Mesendoderm (in vitro differentiated cells): ENCODE data around the gene RSPO3.

Experiments used
- DNase-seq: peaks from one replicate; pipeline ENCODE4 v3.0.0; 2013
- H2AK5ac ChIP-seq: 2 replicates; pipeline ENCODE4 v1.6.1; 2013; ENCODE audit warnings: low read length, inconsistent platforms
- H2BK120ac ChIP-seq: 2 replicates; pipeline ENCODE4 v1.6.1; 2013; ENCODE audit warnings: low read depth, mild to moderate bottlenecking, low read length, moderate library complexity, mixed read lengths
- H2BK15ac ChIP-seq: replicated peaks from 2 replicates; pipeline ENCODE4 v1.6.1; 2013; ENCODE audit warnings: low read depth, mild to moderate bottlenecking, moderate library complexity
- H2BK5ac ChIP-seq: 2 replicates; pipeline ENCODE4 v1.6.1; 2013; ENCODE audit warnings: low read length, inconsistent platforms
- H3K18ac ChIP-seq: 2 replicates; pipeline ENCODE4 v1.6.1; 2013; ENCODE audit warnings: mild to moderate bottlenecking, low read length, mixed read lengths
- H3K23ac ChIP-seq: one replicate; pipeline ENCODE4 v1.6.1; 2013; ENCODE audit warnings: low read length
- H3K27ac ChIP-seq: 2 replicates; pipeline ENCODE4 v1.5.1; 2013; ENCODE audit warnings: low read depth, mild to moderate bottlenecking, inconsistent platforms, low read length, moderate library complexity
- H3K27me3 ChIP-seq: 2 replicates; pipeline ENCODE4 v1.6.1; 2013; ENCODE audit warnings: low read length, control low read depth, mild to moderate bottlenecking, inconsistent platforms; ENCODE audit not compliant: insufficient read depth, poor library complexity
- H3K36me3 ChIP-seq: 2 replicates; pipeline ENCODE4 v1.6.1; 2013; ENCODE audit warnings: low read length, inconsistent platforms; ENCODE audit not compliant: control insufficient read depth, insufficient read depth
- H3K4ac ChIP-seq: one replicate; pipeline ENCODE4 v1.6.1; 2013; ENCODE audit warnings: low read depth, mild to moderate bottlenecking, low read length, moderate library complexity
- H3K4me1 ChIP-seq: 2 replicates; pipeline ENCODE4 v1.6.1; 2013; ENCODE audit warnings: low read depth, low read length, inconsistent platforms; ENCODE audit not compliant: control insufficient read depth
- H3K4me2 ChIP-seq: 2 replicates; pipeline ENCODE4 v1.6.1; 2013; ENCODE audit warnings: low read length
- H3K4me3 ChIP-seq: 2 replicates; pipeline ENCODE4 v1.5.1; 2013; ENCODE audit warnings: mild to moderate bottlenecking, low read length
- H3K56ac ChIP-seq: one replicate; pipeline ENCODE4 v1.6.1; 2013; ENCODE audit warnings: low read length
- H3K79me1 ChIP-seq: 2 replicates; pipeline ENCODE4 v1.6.1; 2013; ENCODE audit warnings: low read length, inconsistent platforms
- H3K79me2 ChIP-seq: 2 replicates; pipeline ENCODE4 v1.6.1; 2013; ENCODE audit warnings: mild to moderate bottlenecking, low read length; ENCODE audit not compliant: control insufficient read depth, insufficient read depth
- H3K9ac ChIP-seq: 2 replicates; pipeline ENCODE4 v1.6.1; 2013; ENCODE audit warnings: low read length, inconsistent platforms
- H4K5ac ChIP-seq: one replicate; pipeline ENCODE4 v1.6.1; 2013; ENCODE audit warnings: low read length
- H4K8ac ChIP-seq: one replicate; pipeline ENCODE4 v1.6.1; 2013; ENCODE audit warnings: low read depth, mild to moderate bottlenecking, control low read depth, low read length, moderate library complexity
- WGBS: extraction: QIAGEN DNeasy Blood & Tissue Kit; methylation state at CpG from one replicate; pipeline ENCODE4 v1.1.7; 2013; ENCODE audit warnings: low lambda C conversion rate, missing lambda C conversion rate; ENCODE audit not compliant: insufficient coverage; ENCODE audit errors: extremely low coverage; 5-methylcytosine and 5-hydroxymethylcytosine counted together

RSPO3 gene

GRCh38 chr6:127128066-127128465 lies 9.6 kb downstream of the RSPO3 start:
- no CpG with 5 or more reads among the region's 1 CpG for WGBS
- Histone ChIP-seq H3K9ac (no peak overlapping the region), H4K8ac (no peak overlapping the region), H2BK5ac (no peak overlapping the region), H2BK15ac (no peak overlapping the region), H3K27me3 (no peaks in the 10 kb centered on the region), H3K23ac (no peak overlapping the region), H3K4me2 (no peak overlapping the region), H3K4ac (no peak overlapping the region), H3K4me3 (no peak overlapping the region), H3K4me1 (no peaks in the 10 kb centered on the region), H4K5ac (no peak overlapping the region), H2BK120ac (no peak overlapping the region), H3K27ac (no peak overlapping the region), H3K18ac (no peak overlapping the region), H3K36me3 (no peaks in the 10 kb centered on the region), H3K79me2 (no peaks in the 10 kb centered on the region), H2AK5ac (no peak overlapping the region), H3K79me1 (no peaks in the 10 kb centered on the region), H3K56ac (no peak overlapping the region)
- no peak for DNase-seq

- Histone ChIP-seq H3K9ac (no peak overlapping the region), H2BK15ac (no peak overlapping the region), H4K8ac (no peak overlapping the region), H3K36me3 (no peaks in the 10 kb centered on the region), H3K4me1 (no peaks in the 10 kb centered on the region), H3K18ac (no peak overlapping the region), H3K27me3 (no peaks in the 10 kb centered on the region), H3K4me3 (no peak overlapping the region), H3K4ac (no peak overlapping the region), H4K5ac (no peak overlapping the region), H3K27ac (no peak overlapping the region), H2BK120ac (no peak overlapping the region), H2AK5ac (no peak overlapping the region), H3K4me2 (no peak overlapping the region), H3K79me2 (no peaks in the 10 kb centered on the region), H3K23ac (no peak overlapping the region), H2BK5ac (no peak overlapping the region), H3K56ac (no peak overlapping the region), H3K79me1 (no peaks in the 10 kb centered on the region)
- no CpG with 5 or more reads among the region's 4 CpGs for WGBS
- DNase-seq, result no peak
Measured at GRCh38 chr6:127129251-127129650, 10.8 kb downstream of the RSPO3 start.

- no peaks in the 10 kb centered on the region for H3K79me2 ChIP-seq
- no peak for DNase-seq
- H4K5ac ChIP-seq, result no peak overlapping the region
- H3K36me3 ChIP-seq, result no peaks in the 10 kb centered on the region
- H3K4me1 ChIP-seq, result no peaks in the 10 kb centered on the region
- H2BK15ac ChIP-seq, result no peak overlapping the region
- no peaks in the 10 kb centered on the region for H3K79me1 ChIP-seq
- H2BK5ac ChIP-seq, result no peak overlapping the region
- H3K4me2 ChIP-seq, result no peak overlapping the region
- WGBS, result no CpG with 5 or more reads among the region's 3 CpGs
- no peak overlapping the region for H2BK120ac ChIP-seq
- no peak overlapping the region for H3K4me3 ChIP-seq
- no peak overlapping the region for H4K8ac ChIP-seq
- H3K56ac ChIP-seq, result no peak overlapping the region
- H3K18ac ChIP-seq, result no peak overlapping the region
- H3K9ac ChIP-seq, result no peak overlapping the region
- no peak overlapping the region for H3K23ac ChIP-seq
- no peak overlapping the region for H3K27ac ChIP-seq
- no peak overlapping the region for H3K4ac ChIP-seq
- no peak overlapping the region for H2AK5ac ChIP-seq
- no peaks in the 10 kb centered on the region for H3K27me3 ChIP-seq
Measured at GRCh38 chr6:127131275-127131674, 12.8 kb downstream of the RSPO3 start.

GRCh38 chr6:127131772-127132376 lies 13.4 kb downstream of the RSPO3 start:
- no peaks in the 10 kb centered on the region for H3K79me2 ChIP-seq
- no peaks in the 10 kb centered on the region for H3K36me3 ChIP-seq
- H2BK120ac ChIP-seq, result no peak overlapping the region
- H3K56ac ChIP-seq, result no peak overlapping the region
- H3K27me3 ChIP-seq, result no peaks in the 10 kb centered on the region
- no peak overlapping the region for H2AK5ac ChIP-seq
- no peak overlapping the region for H3K23ac ChIP-seq
- H2BK5ac ChIP-seq, result no peak overlapping the region
- H2BK15ac ChIP-seq, result no peak overlapping the region
- no peak overlapping the region for H3K4me3 ChIP-seq
- H3K4ac ChIP-seq, result no peak overlapping the region
- H3K27ac ChIP-seq, result no peak overlapping the region
- no peaks in the 10 kb centered on the region for H3K4me1 ChIP-seq
- no peak overlapping the region for H4K5ac ChIP-seq
- no peak overlapping the region for H3K4me2 ChIP-seq
- no peak for DNase-seq
- no peak overlapping the region for H3K9ac ChIP-seq
- H4K8ac ChIP-seq, result no peak overlapping the region
- H3K18ac ChIP-seq, result no peak overlapping the region
- H3K79me1 ChIP-seq, result no peaks in the 10 kb centered on the region

- H3K27ac ChIP-seq, result no peak overlapping the region
- H2AK5ac ChIP-seq, result no peak overlapping the region
- WGBS, result no CpG with 5 or more reads among the region's 1 CpG
- no peak overlapping the region for H3K9ac ChIP-seq
- no peak overlapping the region for H4K8ac ChIP-seq
- no peak overlapping the region for H2BK5ac ChIP-seq
- H3K4me1 ChIP-seq, result no peaks in the 10 kb centered on the region
- no peaks in the 10 kb centered on the region for H3K27me3 ChIP-seq
- no peak overlapping the region for H3K4ac ChIP-seq
- H3K79me2 ChIP-seq, result no peaks in the 10 kb centered on the region
- H3K4me2 ChIP-seq, result no peak overlapping the region
- H3K36me3 ChIP-seq, result no peaks in the 10 kb centered on the region
- no peak overlapping the region for H3K18ac ChIP-seq
- H4K5ac ChIP-seq, result no peak overlapping the region
- no peak overlapping the region for H3K4me3 ChIP-seq
- H3K56ac ChIP-seq, result no peak overlapping the region
- H3K79me1 ChIP-seq, result no peaks in the 10 kb centered on the region
- no peak overlapping the region for H2BK120ac ChIP-seq
- no peak overlapping the region for H3K23ac ChIP-seq
- no peak for DNase-seq
- H2BK15ac ChIP-seq, result no peak overlapping the region
Measured at GRCh38 chr6:127134136-127134535, 15.7 kb downstream of the RSPO3 start.

GRCh38 chr6:127136786-127137185 lies 18.3 kb downstream of the RSPO3 start:
- WGBS, result no CpG with 5 or more reads among the region's 4 CpGs
- Histone ChIP-seq H3K4me1 (no peaks in the 10 kb centered on the region), H3K23ac (no peak overlapping the region), H2BK5ac (no peak overlapping the region), H2BK15ac (no peak overlapping the region), H3K18ac (no peak overlapping the region), H3K36me3 (no peaks in the 10 kb centered on the region), H3K27me3 (no peaks in the 10 kb centered on the region), H3K4ac (no peak overlapping the region), H2AK5ac (no peak overlapping the region), H3K9ac (no peak overlapping the region), H4K8ac (no peak overlapping the region), H3K4me3 (no peak overlapping the region), H3K79me2 (no peaks in the 10 kb centered on the region), H4K5ac (no peak overlapping the region), H3K27ac (no peak overlapping the region), H3K4me2 (no peak overlapping the region), H3K79me1 (no peaks in the 10 kb centered on the region), H2BK120ac (no peak overlapping the region), H3K56ac (no peak overlapping the region)
- DNase-seq, result no peak
